HL-60 (cell line): Measurements from ENCODE around the gene SLC37A3.

Experiments
- DNase-seq, 2 experiments: peaks; one replicate each; pipeline ENCODE4 v3.0.0-alpha.2; 2010 to 2020; ENCODE audit warnings: low read depth in 1 of 2, low spot score in 1 of 2
- H3K27ac ChIP-seq: fragments of 250-450 bp; sonication (Bioruptor Pico); replicated peaks from 2 replicates; pipeline ENCODE4 v1.5.1; 2020; ENCODE audit warnings: mild to moderate bottlenecking, moderate library complexity
- H3K27me3 ChIP-seq: fragments of 250-450 bp; sonication (Bioruptor Pico); 2 replicates; pipeline ENCODE4 v1.5.1; 2021; ENCODE audit warnings: mild to moderate bottlenecking, moderate library complexity; ENCODE audit not compliant: insufficient read depth, poor library complexity, severe bottlenecking
- H3K4me3 ChIP-seq: replicated peaks from 2 replicates; pipeline ENCODE4 v1.5.1; 2011; ENCODE audit warnings: mild to moderate bottlenecking, control low read depth, low read length; ENCODE audit not compliant: insufficient read depth
- CTCF ChIP-seq: IDR thresholded peaks from one replicate; pipeline ENCODE4 v1.5.1; 2011; ENCODE audit warnings: low read length, control low read depth, inconsistent platforms; ENCODE audit not compliant: insufficient read depth
- GABPA ChIP-seq: IDR thresholded peaks from 2 replicates; pipeline ENCODE4 v1.6.1; 2012; ENCODE audit warnings: low read depth
- POLR2AphosphoS5 ChIP-seq: IDR thresholded peaks from 2 replicates; pipeline ENCODE4 v1.6.1; 2012; ENCODE audit warnings: low read depth
- REST ChIP-seq: IDR thresholded peaks from 2 replicates; pipeline ENCODE4 v1.6.1; 2012; ENCODE audit warnings: low read depth; ENCODE audit not compliant: insufficient replicate concordance
- SPI1 ChIP-seq: IDR thresholded peaks from 2 replicates; pipeline ENCODE4 v1.6.1; 2012; ENCODE audit warnings: low read depth, mild to moderate bottlenecking, borderline replicate concordance

Gene SLC37A3

GRCh38 chr7:140360697-140361229 lies 37.6 kb downstream of the SLC37A3 start:
- Histone ChIP-seq H3K4me3 (no peak overlapping the region), H3K27ac (no peak overlapping the region), H3K27me3 (no peaks in the 10 kb centered on the region)
- TF ChIP-seq GABPA, result no peak
- TF ChIP-seq CTCF, result no peak
- no peak for TF ChIP-seq REST
- no peak for TF ChIP-seq POLR2AphosphoS5
- TF ChIP-seq SPI1, result no peak
- DNase-seq, result no peak

GRCh38 chr7:140358412-140359051 lies 39.8 kb downstream of the SLC37A3 start:
- DNase-seq, result peak in 1 of 2 experiments; percentile 14
- TF ChIP-seq POLR2AphosphoS5 (no peak), REST (no peak), GABPA (no peak), SPI1 (0 out of 2 replicates have a peak, but pooled peaks have one; percentile 3)
- no peak overlapping the region for H3K27ac ChIP-seq
- no peak overlapping the region for H3K4me3 ChIP-seq
- no peaks in the 10 kb centered on the region for H3K27me3 ChIP-seq

- TF ChIP-seq GABPA (no peak), CTCF (no peak), SPI1 (no peak), REST (no peak), POLR2AphosphoS5 (no peak)
- H3K4me3 ChIP-seq, result no peak overlapping the region
- H3K27ac ChIP-seq, result no peak overlapping the region
- DNase-seq, result no peak
- no peaks in the 10 kb centered on the region for H3K27me3 ChIP-seq
Measured at GRCh38 chr7:140358024-140358411, 40.3 kb downstream of the SLC37A3 start.
